ENCODE results near the gene ADGRV1.

GRCh38 chr5:90550963-90551362 is 7.6 kb upstream of the ADGRV1 start:
- TF ChIP-seq SIN3A (IDR thresholded peaks at IDR 0.05; ENCODE audit: borderline replicate concordance, insufficient read depth, low read length) (no peak), POLR2AphosphoS5 (IDR thresholded peaks at IDR 0.05; ENCODE audit: low read depth, low read length) (no peak), REST (IDR thresholded peaks at IDR 0.05; ENCODE audit: insufficient read depth in 1 of 2, low read depth in 2 of 2, low read length in 2 of 2) (no peak), TAF1 (IDR thresholded peaks at IDR 0.05; ENCODE audit: borderline replicate concordance, insufficient read depth, low read length) (no peak), FOXP2 (optimal IDR thresholded peaks at IDR 0.05; ENCODE audit: borderline replicate concordance, extremely low read depth, extremely low read length, insufficient read depth) (no peak)

Data from PFSK-1 (cell line).